Measurements from ENCODE around the gene BACE1.

The BACE1 gene

DNA sequence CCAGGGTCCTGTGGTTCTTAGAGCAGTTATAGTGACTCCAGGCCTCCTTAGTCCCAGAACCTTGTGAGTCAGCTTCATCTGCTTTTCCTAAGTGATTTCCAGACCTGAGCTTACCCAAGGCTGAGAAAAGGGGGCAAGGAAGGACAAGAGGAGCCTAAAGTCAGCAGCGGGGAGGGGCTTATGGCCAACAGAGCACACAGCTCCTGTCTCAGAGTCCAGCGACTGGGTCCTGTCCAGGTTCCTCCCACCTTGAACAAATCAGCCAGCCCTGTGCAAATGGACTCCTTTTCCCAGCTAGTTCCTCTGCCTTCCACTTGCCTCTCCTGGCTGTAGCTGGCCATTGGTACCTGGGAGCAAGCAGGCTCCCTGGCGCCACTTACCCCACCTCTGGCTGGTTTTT lies 10.9 kb downstream of the BACE1 start:
- H3K27ac ChIP-seq, result no peak overlapping the region
- TF ChIP-seq ZFX (IDR thresholded peaks at IDR 0.05), result no peak
- TF ChIP-seq, protein P1, sequence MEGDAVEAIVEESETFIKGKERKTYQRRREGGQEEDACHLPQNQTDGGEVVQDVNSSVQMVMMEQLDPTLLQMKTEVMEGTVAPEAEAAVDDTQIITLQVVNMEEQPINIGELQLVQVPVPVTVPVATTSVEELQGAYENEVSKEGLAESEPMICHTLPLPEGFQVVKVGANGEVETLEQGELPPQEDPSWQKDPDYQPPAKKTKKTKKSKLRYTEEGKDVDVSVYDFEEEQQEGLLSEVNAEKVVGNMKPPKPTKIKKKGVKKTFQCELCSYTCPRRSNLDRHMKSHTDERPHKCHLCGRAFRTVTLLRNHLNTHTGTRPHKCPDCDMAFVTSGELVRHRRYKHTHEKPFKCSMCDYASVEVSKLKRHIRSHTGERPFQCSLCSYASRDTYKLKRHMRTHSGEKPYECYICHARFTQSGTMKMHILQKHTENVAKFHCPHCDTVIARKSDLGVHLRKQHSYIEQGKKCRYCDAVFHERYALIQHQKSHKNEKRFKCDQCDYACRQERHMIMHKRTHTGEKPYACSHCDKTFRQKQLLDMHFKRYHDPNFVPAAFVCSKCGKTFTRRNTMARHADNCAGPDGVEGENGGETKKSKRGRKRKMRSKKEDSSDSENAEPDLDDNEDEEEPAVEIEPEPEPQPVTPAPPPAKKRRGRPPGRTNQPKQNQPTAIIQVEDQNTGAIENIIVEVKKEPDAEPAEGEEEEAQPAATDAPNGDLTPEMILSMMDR (conservative IDR thresholded peaks at IDR 0.05), result no peak

DNA sequence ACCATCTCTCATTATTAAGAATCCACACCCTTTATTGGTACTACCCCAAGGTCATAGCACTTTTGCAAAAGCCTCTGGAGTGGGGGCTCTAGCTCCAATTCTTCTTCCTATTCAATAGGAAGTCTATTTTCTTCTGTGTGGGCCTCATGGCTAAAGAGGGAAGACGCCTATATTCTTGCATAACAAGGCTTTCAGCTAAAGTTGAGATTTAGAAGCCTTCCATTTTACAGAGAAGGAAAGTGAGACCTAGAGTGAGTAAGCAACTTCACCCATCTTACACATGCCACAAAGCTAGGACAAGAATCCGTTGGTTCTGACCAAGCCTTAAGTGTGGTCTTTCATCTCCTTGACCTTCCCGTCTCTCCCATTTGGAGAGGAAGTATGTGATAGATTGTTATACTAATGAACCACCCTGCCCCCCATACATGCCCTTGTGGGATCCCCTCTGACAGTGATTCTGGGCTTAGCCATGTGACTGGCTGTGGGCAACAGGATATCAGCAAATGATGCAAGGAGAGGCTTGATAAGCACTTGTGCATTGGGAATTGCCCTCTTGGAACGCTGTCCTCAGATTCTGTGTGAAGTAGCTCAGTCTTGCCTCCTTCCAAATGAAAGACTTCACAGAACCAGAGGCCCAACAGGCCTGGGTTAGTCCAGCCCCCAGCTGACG lies 12.3 kb downstream of the BACE1 start:
- no peak overlapping the region for H3K27ac ChIP-seq
- TF ChIP-seq ZFX (IDR thresholded peaks at IDR 0.05), result no peak
- TF ChIP-seq, protein P1 (conservative IDR thresholded peaks at IDR 0.05), result no peak

DNA sequence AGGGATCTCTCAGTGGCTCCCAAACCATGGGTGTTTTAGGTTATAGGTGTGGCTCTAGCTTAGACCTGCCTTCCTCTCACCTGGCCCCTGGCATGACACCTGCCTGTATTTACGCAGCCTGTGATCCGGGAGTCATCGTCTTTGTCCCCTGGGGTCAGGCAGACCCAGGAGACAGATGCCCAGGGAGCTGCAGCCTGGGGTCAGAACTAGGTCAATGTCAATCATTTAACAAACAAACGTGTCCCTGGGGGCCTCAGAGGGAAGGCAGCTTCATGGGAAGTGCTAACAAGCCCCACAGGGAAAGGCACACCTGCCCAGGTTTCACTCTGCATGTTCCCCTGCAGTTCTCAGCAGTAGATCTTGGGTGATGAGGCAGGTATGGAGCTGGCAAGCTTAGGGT lies 13.0 kb downstream of the BACE1 start:
- no peak overlapping the region for H3K27ac ChIP-seq
- no peak for TF ChIP-seq ZFX (IDR thresholded peaks at IDR 0.05)
- TF ChIP-seq, protein P1 (conservative IDR thresholded peaks at IDR 0.05), result no peak

DNA sequence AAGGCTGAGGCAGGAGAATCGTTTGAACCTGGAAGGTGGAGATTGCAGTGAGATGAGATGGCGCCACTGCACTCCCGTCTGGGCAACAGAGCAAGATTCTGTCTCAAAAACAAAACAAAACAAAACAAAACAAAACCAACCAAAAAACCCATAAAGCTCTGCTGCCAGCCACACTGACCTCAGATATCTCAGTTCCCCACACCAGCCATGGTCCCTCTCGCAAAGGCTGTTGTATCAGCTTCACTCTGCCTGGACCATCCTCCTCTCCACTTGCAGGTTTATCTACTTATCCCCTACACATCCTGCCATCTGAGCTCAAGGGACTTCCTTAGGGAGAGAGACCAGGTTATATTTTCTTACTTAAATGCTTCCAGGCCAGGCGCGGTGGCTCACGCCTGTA lies 13.8 kb downstream of the BACE1 start:
- H3K27ac ChIP-seq, result no peak overlapping the region
- no peak for TF ChIP-seq ZFX (IDR thresholded peaks at IDR 0.05)
- TF ChIP-seq, protein P1 (conservative IDR thresholded peaks at IDR 0.05), result no peak

DNA sequence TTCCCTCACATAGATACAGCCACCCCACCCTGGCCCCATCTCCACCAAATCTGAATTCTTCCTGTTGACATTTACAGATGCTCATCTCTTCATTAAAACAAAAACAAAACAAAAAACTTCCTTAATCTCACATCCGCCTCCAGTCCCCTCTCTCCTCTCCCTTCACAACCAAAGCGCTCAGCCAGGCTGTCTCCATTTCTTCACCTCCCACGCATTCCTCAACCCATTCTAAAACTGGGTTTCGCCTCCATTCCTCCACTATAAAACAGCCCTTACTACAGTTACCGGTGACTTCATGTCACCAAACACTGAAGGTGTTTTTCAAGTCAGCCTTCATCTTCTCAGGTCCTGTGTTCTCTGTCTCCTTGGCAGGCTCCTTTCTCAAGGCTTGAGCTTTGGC lies 15.3 kb downstream of the BACE1 start:
- H3K27ac ChIP-seq, result no peak overlapping the region

DNA sequence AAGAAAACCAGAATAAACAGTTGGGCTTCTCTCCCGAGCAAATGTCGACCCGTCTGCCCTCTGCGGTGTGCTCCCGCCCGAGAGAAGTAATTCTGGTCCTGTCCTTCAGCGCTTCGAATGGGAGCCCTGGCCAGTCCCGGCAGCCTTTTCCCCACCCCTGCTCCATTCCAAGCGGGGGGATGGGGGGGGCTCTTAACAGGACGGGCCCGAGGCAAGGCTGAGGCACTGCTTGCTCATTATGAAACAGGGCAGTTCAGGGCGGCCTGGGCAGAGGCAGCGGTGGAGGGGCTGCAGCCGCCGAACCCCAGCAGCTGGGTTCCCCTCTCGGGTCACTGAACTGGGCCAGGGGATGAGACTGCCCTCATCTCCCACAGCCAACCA lies 15.8 kb downstream of the BACE1 start:
- TF ChIP-seq, protein P1 (conservative IDR thresholded peaks at IDR 0.05), result no peak
- no peak for TF ChIP-seq ZFX (IDR thresholded peaks at IDR 0.05)
- no peak overlapping the region for H3K27ac ChIP-seq

More for the DNA sequence above, 15.3 kb downstream of the BACE1 start:
- no peak for TF ChIP-seq ZFX (IDR thresholded peaks at IDR 0.05)
- TF ChIP-seq, protein P1 (conservative IDR thresholded peaks at IDR 0.05), result no peak

DNA sequence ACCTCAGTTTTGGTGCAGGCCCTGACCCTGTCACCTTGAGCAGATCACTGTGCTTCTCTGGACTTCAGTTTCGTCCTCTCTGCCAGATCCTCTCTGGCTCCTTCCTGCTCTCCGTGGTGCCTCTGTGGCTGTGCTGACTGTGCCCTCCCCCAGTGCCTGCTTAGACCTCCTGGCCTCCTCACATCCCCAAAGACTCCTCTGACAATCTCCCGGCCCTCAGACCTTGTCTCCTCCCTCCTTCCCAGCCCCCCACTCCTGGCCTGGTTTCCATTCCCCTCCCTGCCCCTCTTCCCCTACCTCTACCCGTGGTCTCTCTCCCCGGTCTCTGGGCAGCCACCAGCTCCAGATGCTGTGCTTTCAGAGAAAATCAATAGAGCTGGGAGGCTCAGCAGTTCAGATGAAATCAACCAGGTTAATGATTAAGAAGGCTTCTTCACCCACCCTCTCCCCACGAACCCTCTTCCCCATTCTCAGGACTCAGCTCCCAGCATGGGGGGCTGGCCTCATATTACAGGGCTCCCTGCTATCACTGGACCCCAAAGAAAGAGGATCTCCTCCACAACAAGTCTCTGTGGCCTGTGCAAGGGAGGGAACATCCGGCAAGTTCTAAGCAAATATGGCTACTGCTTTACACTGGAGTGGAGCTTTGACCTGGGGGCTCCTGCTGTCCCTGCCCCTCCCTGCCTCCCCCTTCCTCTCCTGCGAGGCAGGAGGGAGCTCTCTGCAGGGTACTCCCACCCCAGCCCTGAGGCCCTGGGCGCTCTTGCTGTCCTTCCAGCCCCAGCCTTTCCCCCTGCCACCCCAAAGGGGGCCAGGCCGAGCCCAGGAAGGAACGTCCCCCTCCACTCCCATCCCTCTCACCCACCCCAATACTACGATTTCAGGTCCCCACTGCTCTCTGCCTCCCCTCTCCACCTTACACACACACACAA lies 16.4 kb downstream of the BACE1 start:
- H3K27ac ChIP-seq, result no peak overlapping the region
- no peak for TF ChIP-seq ZFX (IDR thresholded peaks at IDR 0.05)
- TF ChIP-seq, protein P1 (conservative IDR thresholded peaks at IDR 0.05), result no peak

All from C4-2B (cell line).